ENCODE results near the gene RCBTB2. TPM values are rescaled to one million over a fixed set of nuclear protein-coding genes. Genes with fewer than 3 reads are reported as not detected.

The RCBTB2 gene
- total and polyA plus RNA-seq, 9 of the 15 experiments (the other 6 are each of a cell fraction or from before 2014, with no cell fraction given) = 0.91 to 3.3 (median 1.5) TPM

DNA sequence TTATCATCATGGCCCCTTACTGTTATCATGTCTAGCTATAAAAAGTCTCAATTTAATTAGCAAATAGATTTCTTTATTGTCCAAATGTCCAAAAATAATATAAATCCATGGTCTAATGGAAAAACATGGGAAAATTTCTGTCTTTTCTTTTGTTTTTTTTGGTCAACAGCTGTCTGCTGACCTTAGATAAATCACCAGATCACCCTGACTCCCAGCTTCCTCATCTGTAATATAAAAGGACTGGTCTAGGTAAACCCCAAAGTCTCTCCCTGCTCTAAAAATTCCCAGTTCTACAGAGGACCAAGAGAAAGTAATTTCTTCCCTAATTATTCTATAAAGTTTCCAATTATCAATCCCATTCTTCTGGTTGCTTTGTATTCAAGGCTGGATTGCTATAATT, 30.7 kb upstream of the RCBTB2 start:
- H2AFZ ChIP-seq (ENCODE audit: low read depth, low read length) = no peak overlapping the region
- no peak overlapping the region for H3K4me3 ChIP-seq
- CTCF ChIA-PET (ENCODE audit: low intra/inter-chr PET ratio) = no interaction called here
- no peaks in the 10 kb centered on the region for H4K20me1 ChIP-seq (replicated peaks; ENCODE audit: control insufficient read depth, insufficient read depth, low read length)
- no peaks in the 10 kb centered on the region for H3K79me2 ChIP-seq (ENCODE audit: control insufficient read depth, insufficient read depth, low read length)
- no peaks in the 10 kb centered on the region for H3K36me3 ChIP-seq (ENCODE audit: control insufficient read depth, insufficient read depth, low read length)
- no TSS peak for BruUV-seq (replicated peaks)
- intact Hi-C loops (cut with micrococcal nuclease) (no loop called here), in situ Hi-C loops (cut with MboI) (no loop called here)
- ATAC-seq (no peak), DNase-seq (ENCODE audit: extremely low read depth in 1 of 4, low spot score in 3 of 4) (no peak), FAIRE-seq (no peak)
- POLR2A ChIA-PET = no interaction called here
- H3K4me1 ChIP-seq (replicated peaks in 1 of 2; ENCODE audit: control insufficient read depth in 2 of 2, insufficient read depth in 2 of 2, low read length in 2 of 2) = peaks cover 0 to 30% of the 10 kb centered on the region in 2 experiments; a peak in 2 of 5 replicates
- TF ChIP-seq BRD4 (IDR thresholded peaks at IDR 0.05) (no peak), PBX2 (CRISPR knock-in tag; IDR thresholded peaks at IDR 0.05; ENCODE audit: low read depth) (no peak), PBX2 (tag; conservative IDR thresholded peaks at IDR 0.05; ENCODE audit: low read depth) (no peak), CHD2 (IDR thresholded peaks at IDR 0.05; ENCODE audit: low read depth, low read length) (no peak), ZNF217 (CRISPR knock-in tag; IDR thresholded peaks at IDR 0.05) (no peak), PURB (CRISPR knock-in tag; IDR thresholded peaks at IDR 0.05; ENCODE audit: low read depth) (no peak)
- TF ChIP-seq, protein P1, sequence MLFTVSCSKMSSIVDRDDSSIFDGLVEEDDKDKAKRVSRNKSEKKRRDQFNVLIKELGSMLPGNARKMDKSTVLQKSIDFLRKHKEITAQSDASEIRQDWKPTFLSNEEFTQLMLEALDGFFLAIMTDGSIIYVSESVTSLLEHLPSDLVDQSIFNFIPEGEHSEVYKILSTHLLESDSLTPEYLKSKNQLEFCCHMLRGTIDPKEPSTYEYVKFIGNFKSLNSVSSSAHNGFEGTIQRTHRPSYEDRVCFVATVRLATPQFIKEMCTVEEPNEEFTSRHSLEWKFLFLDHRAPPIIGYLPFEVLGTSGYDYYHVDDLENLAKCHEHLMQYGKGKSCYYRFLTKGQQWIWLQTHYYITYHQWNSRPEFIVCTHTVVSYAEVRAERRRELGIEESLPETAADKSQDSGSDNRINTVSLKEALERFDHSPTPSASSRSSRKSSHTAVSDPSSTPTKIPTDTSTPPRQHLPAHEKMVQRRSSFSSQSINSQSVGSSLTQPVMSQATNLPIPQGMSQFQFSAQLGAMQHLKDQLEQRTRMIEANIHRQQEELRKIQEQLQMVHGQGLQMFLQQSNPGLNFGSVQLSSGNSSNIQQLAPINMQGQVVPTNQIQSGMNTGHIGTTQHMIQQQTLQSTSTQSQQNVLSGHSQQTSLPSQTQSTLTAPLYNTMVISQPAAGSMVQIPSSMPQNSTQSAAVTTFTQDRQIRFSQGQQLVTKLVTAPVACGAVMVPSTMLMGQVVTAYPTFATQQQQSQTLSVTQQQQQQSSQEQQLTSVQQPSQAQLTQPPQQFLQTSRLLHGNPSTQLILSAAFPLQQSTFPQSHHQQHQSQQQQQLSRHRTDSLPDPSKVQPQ (CRISPR knock-in tag; IDR thresholded peaks at IDR 0.05; ENCODE audit: borderline replicate concordance) = no peak
- TF ChIP-seq, protein P2, sequence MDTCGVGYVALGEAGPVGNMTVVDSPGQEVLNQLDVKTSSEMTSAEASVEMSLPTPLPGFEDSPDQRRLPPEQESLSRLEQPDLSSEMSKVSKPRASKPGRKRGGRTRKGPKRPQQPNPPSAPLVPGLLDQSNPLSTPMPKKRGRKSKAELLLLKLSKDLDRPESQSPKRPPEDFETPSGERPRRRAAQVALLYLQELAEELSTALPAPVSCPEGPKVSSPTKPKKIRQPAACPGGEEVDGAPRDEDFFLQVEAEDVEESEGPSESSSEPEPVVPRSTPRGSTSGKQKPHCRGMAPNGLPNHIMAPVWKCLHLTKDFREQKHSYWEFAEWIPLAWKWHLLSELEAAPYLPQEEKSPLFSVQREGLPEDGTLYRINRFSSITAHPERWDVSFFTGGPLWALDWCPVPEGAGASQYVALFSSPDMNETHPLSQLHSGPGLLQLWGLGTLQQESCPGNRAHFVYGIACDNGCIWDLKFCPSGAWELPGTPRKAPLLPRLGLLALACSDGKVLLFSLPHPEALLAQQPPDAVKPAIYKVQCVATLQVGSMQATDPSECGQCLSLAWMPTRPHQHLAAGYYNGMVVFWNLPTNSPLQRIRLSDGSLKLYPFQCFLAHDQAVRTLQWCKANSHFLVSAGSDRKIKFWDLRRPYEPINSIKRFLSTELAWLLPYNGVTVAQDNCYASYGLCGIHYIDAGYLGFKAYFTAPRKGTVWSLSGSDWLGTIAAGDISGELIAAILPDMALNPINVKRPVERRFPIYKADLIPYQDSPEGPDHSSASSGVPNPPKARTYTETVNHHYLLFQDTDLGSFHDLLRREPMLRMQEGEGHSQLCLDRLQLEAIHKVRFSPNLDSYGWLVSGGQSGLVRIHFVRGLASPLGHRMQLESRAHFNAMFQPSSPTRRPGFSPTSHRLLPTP (IDR thresholded peaks at IDR 0.05; ENCODE audit: borderline replicate concordance, extremely low read depth, insufficient read length) = no peak
- H3K27me3 ChIP-seq (ENCODE audit: control insufficient read depth in 2 of 2, insufficient read depth in 2 of 2, low read length in 2 of 2) = no peaks in the 10 kb centered on the region
- no peaks in the 10 kb centered on the region for H3K9me1 ChIP-seq (ENCODE audit: control insufficient read depth, insufficient read depth, low read length)
- H3K4me2 ChIP-seq (ENCODE audit: insufficient read depth, low read length) = no peak overlapping the region
- H3K9ac ChIP-seq (ENCODE audit: insufficient read depth in 1 of 2, low read depth in 2 of 2, low read length in 2 of 2) = no peak overlapping the region
- no peak overlapping the region for H3K27ac ChIP-seq (ENCODE audit: extremely low read depth, low read depth, low read length)
- H3K9me3 ChIP-seq (replicated peaks; ENCODE audit: control insufficient read depth, insufficient read depth, low read depth, low read length) = no peaks in the 10 kb centered on the region
